Heart right ventricle (tissue), 16 donors: Measurements from ENCODE around the gene SOBP. TPM values are rescaled to one million over a fixed set of nuclear protein-coding genes. Genes with fewer than 3 reads are reported as not detected.

Source experiments
- ATAC-seq, 8 donors: fragments of 200-7000 bp; cut with Tn5 transposase; one replicate each; pipeline ENCODE4 v1.9.1; 2020; ENCODE audit warnings: mild to moderate bottlenecking in 8 of 8, moderate library complexity in 8 of 8, moderate number of reproducible peaks in 1 of 8
- DNase-seq, 2 donors: peaks; one replicate each; pipeline ENCODE4 v3.0.0-alpha.2; 2020
- H3K27ac ChIP-seq, 10 donors: fragments of 200-600 bp; sonication (generic) in 2 of 10; one replicate each; pipeline versions ENCODE4 v1.5.0 to v1.8.0; 2020 to 2022; ENCODE audit warnings: mild to moderate bottlenecking in 3 of 10
- H3K27me3 ChIP-seq, 7 donors: fragments of 200-600 bp; one replicate each; pipeline ENCODE4 v1.8.0; 2021 to 2022; ENCODE audit warnings: mild to moderate bottlenecking in 2 of 7
- H3K36me3 ChIP-seq, 9 donors: fragments of 200-600 bp; sonication (generic) in 1 of 9; one replicate each; pipeline versions ENCODE4 v1.5.0 to v1.8.0; 2020 to 2022; ENCODE audit warnings: mild to moderate bottlenecking in 2 of 9
- H3K4me1 ChIP-seq, 9 donors: fragments of 200-600 bp; sonication (generic) in 1 of 9; one replicate each; pipeline versions ENCODE4 v1.5.0 to v1.8.0; 2020 to 2022; ENCODE audit warnings: mild to moderate bottlenecking in 4 of 9
- H3K4me3 ChIP-seq, 10 donors: fragments of 200-600 bp; sonication (generic) in 2 of 10; one replicate each; pipeline versions ENCODE4 v1.5.0 to v1.8.0; 2020 to 2022; ENCODE audit warnings: mild to moderate bottlenecking in 7 of 10, moderate library complexity in 2 of 10
- H3K9me3 ChIP-seq, 11 donors: fragments of 200-600 bp in 10 of 11; sonication (generic) in 2 of 11; one replicate each; pipeline versions ENCODE4 v1.5.0 to v1.8.0; 2013 to 2022; ENCODE audit warnings: mild to moderate bottlenecking in 2 of 11, control low read depth in 1 of 11, moderate library complexity in 1 of 11
- CTCF ChIP-seq, 9 donors: fragments of 200-600 bp; sonication (generic) in 2 of 9; IDR thresholded peaks; one replicate each; pipeline versions ENCODE4 v1.5.0 to v1.8.0; 2021 to 2022; ENCODE audit warnings: antibody characterized with exemption in 9 of 9, mild to moderate bottlenecking in 5 of 9, moderate library complexity in 1 of 9
- WGBS, 2 donors: extraction: QIAGEN DNeasy Blood & Tissue Kit; methylation state at CpG; one replicate each; pipeline ENCODE4 v1.1.7; 2013; ENCODE audit warnings: inconsistent platforms in 1 of 2; 5-methylcytosine and 5-hydroxymethylcytosine counted together
- intact Hi-C, 10 donors: fragments of 100-400 bp; cut with DNase I; formaldehyde crosslinking; loops; one replicate each; pipeline versions ENCODE4 v1.11.1 to v1.14.2; 2022
- polyA plus RNA-seq, 2 donors: library from polyadenylated mRNA; stranded (reverse); fragments of 200-250 nt; gene quantifications; one replicate each; pipeline ENCODE4 v1.2.3, GENCODE V29; 2013
- total RNA-seq, 10 donors: library from RNA; stranded (reverse); fragmentation: NEBNext Ultra II Directional in 3 of 10; extraction: Animal tissue kit (Norgen Biotek cat#: 25700) in 3 of 10; gene quantifications; one replicate each; pipeline versions ENCODE4 v1.2.1 to v1.2.4, GENCODE V29; 2021 to 2023
- donor health status: Arrhythmogenic right ventricular cardiomyopathy.
- donor health status: ischemic (EF 13 %, LVEDD 7.1; RV severe dilation, severe dysfunction).
- donor health status: healthy with polysubstance abuse.
- donor health status: DM: no; HTN: yes; CAD: no.
- donor health status: DM: no; HTN: no; CAD: no.
- donor health status: ischemic (EF 25% LVEDD 6.9; RV normal size, moderate dysfunction).
- donor health status: ischemic (EF 25% LVEDD 5.7; RV mildly dilated, moderate dysfunction).
- donor health status: healthy.
- donor health status: DM: yes; HTN: yes; CAD: no.
- donor health status: Ischemic cardiomyopathy.
- donor health status: ischemic (EF 35%, LVEDD 5.7; RV mildly dilated, moderate dysfunction).
- donor health status: nonischemic (EF 11% LVEDD 7.7; RV severe dilation, severe dysfunction).
- donor health status: DM: yes; HTN: yes; CAD: no.
- donor health status: PGD.
- donor health status: ischemic (EF 29% LVEDD 5.4; RV normal size, mild dysfunction).
- donor health status: nonischemic (EF 23%, LVEDD 6.1; RV moderate dilation, normal function).

The SOBP gene
- total and polyA plus RNA-seq, 12 donors: 5.2 to 25.3 (median 18.2) TPM

DNA sequence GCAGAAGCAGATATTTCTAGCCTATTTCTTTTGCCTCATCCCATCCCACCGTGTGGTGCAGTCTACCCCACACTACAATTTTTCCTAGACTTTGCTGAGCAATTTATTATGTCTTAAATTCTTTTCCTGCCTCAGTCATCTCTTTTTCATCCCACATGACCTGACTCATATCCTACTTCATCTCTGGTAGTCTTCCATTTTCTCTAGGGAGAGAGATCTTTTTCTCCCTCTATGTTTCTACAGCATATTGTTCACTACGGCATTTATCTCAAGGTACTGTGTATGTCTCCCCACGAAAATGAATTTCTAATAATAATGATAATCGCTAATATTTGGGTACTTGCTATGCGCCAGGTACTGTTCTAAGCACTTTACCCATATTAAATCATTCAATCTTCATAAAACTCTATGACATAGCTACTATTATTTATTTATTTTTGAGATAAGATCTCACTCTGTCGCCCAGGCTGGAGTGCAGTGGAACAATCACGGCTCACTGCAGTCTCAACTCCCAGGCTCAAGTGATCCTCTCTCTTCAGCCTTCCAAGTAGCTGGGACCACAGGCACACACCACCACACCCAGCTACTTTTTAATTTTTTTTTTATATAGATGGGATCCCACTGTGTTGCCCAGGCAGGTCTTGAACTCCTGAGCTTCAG, 46.2 kb upstream of the SOBP start:
- Histone ChIP-seq H3K27me3 (no peaks in the 10 kb centered on the region), H3K36me3 (no peaks in the 10 kb centered on the region), H3K4me3 (no peak overlapping the region), H3K9me3 (peaks cover 0 to 25% (median 9%) of the 10 kb centered on the region in 11 donors), H3K27ac (no peak overlapping the region), H3K4me1 (peaks cover 0 to 8% (median 0%) of the 10 kb centered on the region in 9 donors)
- TF ChIP-seq CTCF (IDR thresholded peaks at IDR 0.05): no peak
- intact Hi-C loops: no loop called here
- WGBS, 2 donors: 89 to 91% methylated on average over 7 of the region's 7 CpGs
- no peak for ATAC-seq
- no peak for DNase-seq

- intact Hi-C loops: no loop called here
- WGBS, 2 donors: 93 to 95% methylated on average over 1 of the region's 1 CpG
Observed at GRCh38 chr6:107444277-107444676, 45.6 kb upstream of the SOBP start.

GRCh38 chr6:107447663-107448216, 42.2 kb upstream of the SOBP start:
- Histone ChIP-seq H3K27ac (no peak overlapping the region), H3K9me3 (peaks cover 0 to 32% (median 9%) of the 10 kb centered on the region in 11 donors), H3K36me3 (peaks cover 0 to 3% (median 0%) of the 10 kb centered on the region in 9 donors), H3K4me3 (no peak overlapping the region), H3K4me1 (peaks cover 0 to 8% (median 0%) of the 10 kb centered on the region in 9 donors), H3K27me3 (no peaks in the 10 kb centered on the region)
- no peak for TF ChIP-seq CTCF (IDR thresholded peaks at IDR 0.05)
- intact Hi-C loops: no loop called here
- ATAC-seq (no peak), DNase-seq (no peak)
- WGBS, 2 donors: 98% methylated on average over 2 of the region's 2 CpGs

More at GRCh38 chr6:107444277-107444676, 45.6 kb upstream of the SOBP start:
- Histone ChIP-seq H3K27ac (no peak overlapping the region), H3K36me3 (no peaks in the 10 kb centered on the region), H3K4me1 (peaks cover 0 to 8% (median 0%) of the 10 kb centered on the region in 9 donors), H3K9me3 (peaks cover 0 to 30% (median 9%) of the 10 kb centered on the region in 11 donors), H3K27me3 (no peaks in the 10 kb centered on the region), H3K4me3 (no peak overlapping the region)
- DNase-seq (no peak), ATAC-seq (no peak)
- no peak for TF ChIP-seq CTCF (IDR thresholded peaks at IDR 0.05)

DNA sequence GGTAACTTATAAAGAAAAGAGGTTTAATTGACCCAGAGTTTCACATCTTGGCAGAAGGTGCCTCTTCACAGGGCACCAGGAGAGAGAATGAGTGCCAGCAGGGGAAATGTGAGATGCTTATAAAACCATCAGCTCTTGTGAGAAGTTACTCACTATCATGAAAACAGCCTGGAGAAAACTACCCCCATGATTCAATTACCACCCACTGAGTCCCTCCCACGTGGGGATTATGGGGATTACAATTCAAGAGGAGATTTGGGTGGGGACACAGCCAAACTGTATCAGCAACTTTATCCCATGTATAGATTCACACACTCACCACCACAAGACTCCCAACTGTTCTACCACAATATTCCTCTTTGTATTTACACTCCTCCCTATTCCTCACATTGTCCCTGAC, 41.1 kb upstream of the SOBP start:
- no peak overlapping the region for H3K4me3 ChIP-seq
- no peaks in the 10 kb centered on the region for H3K27me3 ChIP-seq
- intact Hi-C loops: no loop called here
- peaks cover 0 to 32% (median 9%) of the 10 kb centered on the region in 11 donors for H3K9me3 ChIP-seq
- TF ChIP-seq CTCF (IDR thresholded peaks at IDR 0.05): no peak
- ATAC-seq (no peak), DNase-seq (no peak)
- H3K36me3 ChIP-seq: peaks cover 0 to 3% (median 0%) of the 10 kb centered on the region in 9 donors
- H3K4me1 ChIP-seq: no peaks in the 10 kb centered on the region
- H3K27ac ChIP-seq: no peak overlapping the region
- WGBS, 2 donors: 53 to 80% methylated on average over 1 of the region's 1 CpG
